GM12892 (cell line): Measurements from ENCODE around the gene HTRA2.

Source experiments
- DNase-seq: peaks from one replicate; pipeline ENCODE4 v3.0.0; 2011; ENCODE audit not compliant: insufficient read length
- FAIRE-seq: peaks from 2 replicates; lab custom pipeline; 2011; peaks lifted over from hg19 to GRCh38; lab: Jason Lieb, UNC
- POLR2A ChIP-seq: IDR thresholded peaks from 2 replicates; pipeline ENCODE4 v1.6.1; 2011; ENCODE audit warnings: low read depth, low read length, control low read depth
- POLR2AphosphoS5 ChIP-seq: IDR thresholded peaks from 2 replicates; pipeline ENCODE4 v1.6.1; 2011; ENCODE audit warnings: low read depth, low read length, control low read depth
- TAF1 ChIP-seq: IDR thresholded peaks from 2 replicates; pipeline ENCODE4 v1.6.1; 2011; ENCODE audit warnings: low read depth, mild to moderate bottlenecking, control low read depth, low read length, borderline replicate concordance

Gene HTRA2

DNA sequence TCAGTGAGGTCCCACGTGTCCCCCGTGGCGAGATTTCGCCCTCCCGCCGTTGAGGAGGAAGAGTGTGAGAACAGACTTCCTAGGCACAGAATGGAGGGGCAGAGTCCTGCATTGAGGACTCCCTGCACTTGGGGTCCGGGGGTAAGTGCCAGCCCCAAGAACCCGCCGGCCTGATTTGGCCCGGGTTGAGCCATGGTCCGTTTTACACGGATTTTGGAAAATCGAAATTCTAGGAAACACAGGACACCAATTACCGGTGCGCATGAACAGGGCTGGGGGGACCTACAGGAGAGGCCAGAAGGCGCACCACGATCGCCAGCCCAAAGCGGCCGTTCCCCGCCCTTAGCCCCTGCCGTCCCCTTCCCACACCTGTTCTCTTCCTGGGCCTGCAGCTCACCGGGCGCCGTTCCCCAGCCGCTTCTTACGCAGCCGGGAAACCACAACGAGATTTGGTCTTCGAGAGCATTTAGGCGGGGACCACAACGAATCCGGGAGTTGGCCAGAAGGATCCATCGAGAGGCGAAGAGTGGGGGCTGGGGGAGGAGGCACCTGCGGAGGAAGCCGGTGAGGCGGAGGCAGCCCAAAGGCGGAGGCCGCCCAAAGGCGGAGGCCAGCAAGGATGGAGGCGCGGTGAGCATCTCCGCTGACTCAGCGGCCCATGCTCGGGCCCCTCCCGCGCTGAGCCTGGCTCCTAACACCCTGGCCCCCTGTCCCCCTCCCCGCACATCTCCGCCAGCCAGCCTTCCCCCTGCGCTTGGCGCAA is 15.9 kb upstream of the HTRA2 start:
- FAIRE-seq (peak; percentile 69), DNase-seq (no peak)
- TF ChIP-seq POLR2A (no peak), TAF1 (no peak), POLR2AphosphoS5 (no peak)

DNA sequence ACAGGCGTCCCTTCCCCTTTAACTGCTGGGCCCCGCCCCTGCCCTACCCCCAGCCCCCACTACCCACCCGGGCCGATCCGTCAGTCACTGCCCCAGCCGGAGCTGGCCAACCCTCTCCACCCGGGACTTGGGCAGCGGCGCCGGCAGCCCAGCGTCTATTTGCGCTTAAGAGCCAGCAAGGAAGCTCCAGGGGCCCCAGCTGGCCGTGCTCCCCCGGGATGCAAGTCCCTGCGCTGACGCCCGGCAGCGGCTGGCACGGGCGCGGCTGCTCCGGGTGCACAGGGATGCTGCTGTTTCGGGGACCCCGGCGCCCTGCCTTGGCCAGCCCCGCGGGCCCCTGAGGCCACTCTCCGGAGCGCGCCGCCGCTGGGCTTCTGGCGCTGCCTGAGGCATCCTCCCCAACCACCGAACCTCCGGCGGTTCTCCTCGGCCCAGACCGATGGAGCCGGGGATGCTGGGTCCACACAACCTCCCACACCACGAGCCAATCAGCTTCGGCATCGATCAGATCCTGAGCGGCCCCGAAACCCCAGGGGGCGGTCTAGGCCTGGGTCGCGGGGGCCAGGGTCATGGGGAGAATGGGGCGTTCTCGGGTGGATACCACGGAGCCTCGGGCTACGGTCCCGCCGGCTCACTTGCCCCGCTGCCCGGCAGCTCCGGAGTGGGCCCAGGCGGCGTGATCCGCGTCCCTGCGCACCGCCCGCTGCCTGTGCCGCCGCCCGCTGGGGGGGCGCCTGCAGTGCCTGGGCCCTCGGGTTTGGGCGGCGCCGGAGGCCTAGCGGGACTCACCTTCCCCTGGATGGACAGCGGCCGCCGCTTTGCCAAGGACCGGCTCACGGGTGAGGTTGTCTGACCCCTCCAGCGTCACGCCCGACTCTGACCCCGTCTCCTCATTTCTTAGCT is 15.1 kb upstream of the HTRA2 start, which contains the start of gene TLX2:
TSS of gene TLX2 (plus strand) at position 83 of the 903 bp plus-strand sequence. CDS start at position 440, 357 bp downstream.
- DNase-seq (no peak), FAIRE-seq (no peak)
- TF ChIP-seq POLR2AphosphoS5, result no peak
- TF ChIP-seq POLR2A, result no peak
- no peak for TF ChIP-seq TAF1

DNA sequence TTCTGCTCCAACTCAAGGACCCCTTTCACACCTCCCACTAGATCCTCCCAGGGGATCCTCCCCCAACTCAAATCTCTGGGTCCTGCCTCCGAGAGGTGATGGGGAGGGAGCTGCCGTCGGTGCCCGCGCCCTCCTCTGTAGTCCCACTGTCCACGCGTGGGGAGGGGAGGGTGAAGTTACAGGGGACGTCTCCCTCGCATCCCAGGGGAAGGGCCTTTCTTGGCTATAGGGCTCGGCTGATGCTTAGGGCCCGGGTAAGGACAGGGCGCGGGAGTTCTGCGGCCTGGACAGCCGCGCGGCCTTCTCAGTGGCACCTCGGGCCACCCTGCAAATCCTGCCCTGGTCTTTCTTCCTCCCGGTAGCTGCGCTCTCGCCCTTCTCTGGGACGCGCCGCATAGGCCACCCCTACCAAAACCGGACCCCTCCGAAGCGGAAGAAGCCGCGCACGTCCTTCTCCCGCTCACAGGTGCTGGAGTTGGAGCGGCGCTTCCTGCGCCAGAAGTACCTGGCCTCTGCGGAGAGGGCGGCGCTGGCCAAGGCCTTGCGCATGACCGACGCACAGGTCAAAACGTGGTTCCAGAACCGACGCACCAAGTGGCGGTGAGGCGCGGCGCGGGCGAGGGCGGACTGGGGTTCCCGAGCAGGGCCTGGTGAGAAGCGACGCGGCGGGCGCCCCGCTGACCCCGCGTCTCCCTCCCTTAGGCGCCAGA is 14.3 kb upstream of the HTRA2 start:
- TF ChIP-seq POLR2A, result no peak
- FAIRE-seq, result no peak
- no peak for DNase-seq

DNA sequence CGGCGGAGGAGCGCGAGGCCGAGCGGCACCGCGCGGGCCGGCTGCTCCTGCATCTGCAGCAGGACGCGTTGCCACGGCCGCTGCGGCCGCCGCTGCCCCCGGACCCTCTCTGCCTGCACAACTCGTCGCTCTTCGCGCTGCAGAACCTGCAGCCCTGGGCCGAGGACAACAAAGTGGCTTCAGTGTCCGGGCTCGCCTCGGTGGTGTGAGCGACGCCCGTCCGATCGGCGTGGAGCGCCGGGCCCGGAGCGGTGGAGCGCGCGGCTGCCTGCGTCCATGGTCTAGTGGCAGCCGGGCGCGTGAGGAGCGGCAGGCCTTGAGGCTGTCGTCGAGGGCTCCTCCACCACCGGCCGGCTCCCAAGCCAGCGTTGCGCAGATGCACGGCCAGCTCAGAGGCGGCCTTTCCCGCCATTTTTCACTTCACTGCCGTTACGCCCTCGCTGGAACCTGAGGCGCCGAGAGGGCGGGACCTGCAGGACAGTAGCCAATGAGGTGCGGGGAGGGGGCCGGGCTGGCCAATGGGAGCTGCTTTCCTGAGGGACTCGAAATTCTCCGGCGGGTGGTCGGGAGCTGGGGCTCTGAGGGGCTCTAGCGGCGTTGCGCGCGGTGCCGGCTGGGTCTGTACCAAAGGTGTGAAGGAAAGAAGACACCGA is 13.6 kb upstream of the HTRA2 start:
- TF ChIP-seq TAF1 (no peak), POLR2AphosphoS5 (no peak), POLR2A (no peak)
- no peak for FAIRE-seq
- peak; percentile 88 for DNase-seq

DNA sequence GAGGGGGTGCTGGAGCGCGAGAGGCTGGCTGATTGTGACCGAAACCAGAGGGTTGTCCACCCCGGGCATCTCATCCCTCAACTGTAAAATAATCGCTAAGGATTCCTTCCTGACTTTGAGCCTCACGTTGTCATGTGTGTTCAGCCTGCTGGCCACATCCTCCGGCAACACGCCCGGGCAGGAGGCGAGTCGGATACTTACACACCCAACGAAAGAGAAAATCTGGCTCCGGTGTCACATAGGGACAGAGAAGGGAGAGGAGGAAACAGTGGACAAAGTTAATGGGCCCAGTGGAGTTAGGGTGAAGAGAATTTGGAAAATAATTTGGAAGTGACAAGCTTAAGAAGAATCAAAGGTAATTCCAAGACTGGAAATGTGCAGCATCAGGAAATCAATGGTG is 13.1 kb upstream of the HTRA2 start:
- TF ChIP-seq TAF1, result no peak
- no peak for TF ChIP-seq POLR2A
- no peak for TF ChIP-seq POLR2AphosphoS5
- no peak for FAIRE-seq
- no peak for DNase-seq

DNA sequence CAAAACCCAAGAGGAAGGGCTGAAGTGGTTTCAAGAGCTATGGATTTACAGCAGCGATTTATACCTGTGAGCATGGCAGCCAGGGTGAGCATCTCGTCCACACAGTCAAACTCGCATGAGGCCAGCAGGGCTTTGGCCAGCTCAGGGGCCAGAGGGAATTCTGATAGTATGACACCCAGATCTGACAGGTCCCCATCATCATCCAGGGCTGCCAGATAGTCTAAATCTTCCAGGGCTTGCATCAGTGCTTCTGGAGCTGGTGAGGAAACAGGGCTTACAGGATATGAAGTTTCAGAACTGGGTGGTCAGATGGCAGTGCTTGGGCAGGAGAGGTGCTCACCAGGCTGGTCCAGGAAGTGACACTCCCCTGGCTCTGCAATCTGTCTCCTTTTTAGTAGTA is 7.2 kb upstream of the HTRA2 start:
- no peak for FAIRE-seq

DNA sequence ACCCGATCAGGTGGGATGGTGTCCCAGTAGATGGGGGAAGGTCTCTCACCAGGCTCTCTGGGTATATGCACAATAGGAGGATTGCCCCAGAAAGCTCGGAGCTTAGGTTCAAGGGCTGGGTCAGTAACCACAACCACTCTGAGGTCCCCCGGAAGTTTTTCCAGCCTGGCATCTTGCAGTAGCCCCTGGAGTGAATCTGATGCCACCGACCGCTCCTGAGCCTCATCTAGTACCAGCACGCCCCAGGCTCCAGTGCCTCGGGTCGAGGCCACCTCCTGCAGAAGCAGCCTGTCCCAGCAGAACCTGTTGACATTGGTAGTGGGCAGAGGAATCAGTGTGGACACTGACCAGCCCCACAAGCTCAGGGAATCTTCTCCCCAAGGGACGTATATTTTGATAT is 5.7 kb upstream of the HTRA2 start:
- TF ChIP-seq POLR2AphosphoS5 (no peak), POLR2A (no peak), TAF1 (no peak)
- DNase-seq (no peak), FAIRE-seq (no peak)

More for the DNA sequence above, 7.2 kb upstream of the HTRA2 start:
- no peak for DNase-seq
- TF ChIP-seq POLR2AphosphoS5 (no peak), TAF1 (no peak), POLR2A (no peak)

DNA sequence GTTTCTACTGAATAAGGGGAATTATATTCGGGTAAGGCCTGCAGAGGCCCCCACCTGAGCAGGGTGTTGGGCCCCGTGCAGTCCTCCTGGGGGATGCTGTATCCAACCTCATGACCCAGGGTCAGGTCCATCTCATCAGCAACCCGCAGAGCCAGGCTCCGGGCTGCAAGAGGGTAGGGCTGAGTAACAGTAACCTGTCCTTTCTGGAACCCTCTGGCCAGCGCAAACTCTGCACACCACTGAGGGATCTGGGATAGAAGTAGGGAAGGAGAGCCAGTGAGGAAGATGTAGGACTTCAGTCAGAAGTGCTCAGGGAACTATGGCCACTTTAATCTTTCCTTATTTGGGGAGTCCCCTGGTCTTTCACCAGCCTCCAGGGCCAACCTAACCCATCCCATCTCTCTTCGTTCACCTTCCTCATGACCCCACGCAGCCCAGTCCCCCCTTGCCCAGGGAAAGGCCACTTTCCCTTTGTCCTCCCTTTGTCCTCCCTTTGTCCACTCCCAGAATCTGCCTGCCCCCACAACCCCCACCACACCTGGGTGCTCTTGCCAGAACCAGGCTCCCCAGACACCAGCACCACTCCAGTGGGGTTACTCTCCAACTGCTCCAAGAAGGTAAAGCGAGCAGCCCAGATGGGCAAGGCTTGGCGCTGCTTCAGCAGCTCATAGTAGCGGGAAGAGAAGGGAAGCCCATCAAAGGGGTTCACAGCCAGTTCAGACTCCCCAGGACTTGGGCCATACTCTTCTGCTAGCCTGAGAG is 4.6 kb upstream of the HTRA2 start:
- DNase-seq (no peak), FAIRE-seq (no peak)
- TF ChIP-seq TAF1 (no peak), POLR2A (no peak), POLR2AphosphoS5 (no peak)

DNA sequence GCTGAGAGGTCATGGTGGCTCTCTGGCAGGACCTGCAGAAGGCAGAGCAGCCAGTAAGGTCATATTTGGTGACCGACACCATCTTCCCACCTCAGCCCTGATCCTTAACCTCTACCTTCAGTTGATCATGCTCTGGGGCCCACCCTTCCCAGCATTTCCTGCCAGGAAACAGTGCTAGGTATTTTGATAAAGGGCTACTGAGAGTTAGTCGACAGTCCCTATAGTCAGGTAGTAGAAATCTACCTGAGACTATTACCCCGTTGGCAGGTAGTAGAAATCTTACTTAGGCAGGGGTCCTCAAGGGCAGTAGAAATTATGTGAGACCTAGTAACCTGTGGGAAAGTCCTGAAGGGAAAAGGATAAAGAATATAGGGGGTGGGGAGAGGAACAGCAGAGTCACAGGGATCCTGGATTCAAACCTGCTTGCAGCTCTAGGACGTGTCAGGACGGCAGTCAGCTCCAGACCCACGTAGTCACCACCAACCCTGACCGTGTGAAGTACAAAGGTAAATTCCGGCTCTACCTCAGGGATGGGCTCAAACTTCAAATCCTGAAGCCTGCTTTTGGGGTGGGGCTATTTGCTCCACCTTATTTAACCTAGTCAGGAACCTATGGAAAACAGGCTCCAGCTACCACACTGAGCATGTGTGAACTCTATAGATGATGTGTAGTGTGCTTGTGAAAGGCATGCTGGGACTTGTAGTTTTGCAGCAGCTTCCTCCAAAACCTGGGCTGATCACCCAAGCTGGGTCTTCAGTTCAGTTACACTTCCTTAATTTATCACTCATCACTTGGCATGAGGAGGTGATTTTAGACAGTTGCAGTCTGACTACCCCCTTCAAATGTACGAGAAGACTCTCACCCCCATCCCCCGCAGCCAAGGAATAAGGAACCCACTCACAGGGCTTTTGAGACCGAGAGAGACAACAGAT is 3.8 kb upstream of the HTRA2 start, which contains the start of gene DQX1:
TSS of gene DQX1 (minus strand) at position 515 of the 932 bp plus-strand sequence. CDS start at position 13, 502 bp downstream.
- FAIRE-seq, result peak; percentile 30
- no peak for TF ChIP-seq TAF1
- TF ChIP-seq POLR2AphosphoS5, result 0 out of 2 replicates have a peak, but pooled peaks have one; percentile 30
- TF ChIP-seq POLR2A, result peak; percentile 39
- no peak for DNase-seq
